GM23338 (cell line): ENCODE data around the gene ARSB.

Experiments
- CTCF ChIP-seq, 2 experiments: fragments of 200-600 bp in 1 of 2; sonication (generic) in 1 of 2; conservative IDR thresholded peaks; 2 replicates each; pipeline versions ENCODE4 v1.5.1 to v1.6.1; 2016 to 2017; ENCODE audit warnings: antibody characterized with exemption in 2 of 2, low read depth in 2 of 2, mild to moderate bottlenecking in 2 of 2, moderate library complexity in 1 of 2
- POLR2AphosphoS5 ChIP-seq: IDR thresholded peaks from 2 replicates; pipeline ENCODE4 v1.6.1; 2016; ENCODE audit warnings: antibody characterized with exemption, low read depth

- no peak for TF ChIP-seq POLR2AphosphoS5
- TF ChIP-seq CTCF (conservative IDR thresholded peaks at IDR 0.05; ENCODE audit: low read depth in 2 of 2) = no peak
Measured at GRCh38 chr5:78794693-78795215, 190.4 kb downstream of the ARSB start.
